Measurements from ENCODE around the gene SLCO3A1. TPM values are rescaled to one million over a fixed set of nuclear protein-coding genes. Genes with fewer than 3 reads are reported as not detected.

SLCO3A1 gene
- total and polyA plus RNA-seq, 2 of the 8 experiments (the other 6 are each of a cell fraction or from before 2014, with no cell fraction given): 15.1 to 20.4 TPM

- FAIRE-seq: peak; percentile 28
- Histone ChIP-seq H3K27ac (ENCODE audit: low read depth, low read length) (no peak overlapping the region), H4K91ac (replicated peaks; ENCODE audit: insufficient read length, low read length) (peak overlapping the region; percentile 83)
- no peak for TF ChIP-seq YY1 (IDR thresholded peaks at IDR 0.05; ENCODE audit: low read depth, low read length)
- TF ChIP-seq SAP30 (IDR thresholded peaks at IDR 0.05; ENCODE audit: insufficient read depth, insufficient replicate concordance, low read length): no peak
Observed at GRCh38 chr15:92117261-92117731, 263.8 kb downstream of the SLCO3A1 start.

More at GRCh38 chr15:92117261-92117731, 263.8 kb downstream of the SLCO3A1 start:
- no peak overlapping the region for H3K14ac ChIP-seq (ENCODE audit: insufficient read length)
- peaks cover 18 to 39% (median 30%) of the 10 kb centered on the region in 4 experiments for H3K4me1 ChIP-seq (replicated peaks in 1 of 4; ENCODE audit: control insufficient read depth in 3 of 4, insufficient read depth in 4 of 4, low read length in 3 of 4)
- H4K5ac ChIP-seq (ENCODE audit: insufficient read length, low read depth, low read length): no peak overlapping the region
- peak overlapping the region; percentile 9 for H2BK120ac ChIP-seq (replicated peaks; ENCODE audit: low read depth, low read length)
- peaks cover 0 to 13% (median 0%) of the 10 kb centered on the region in 4 experiments; a peak in 2 of 8 replicates for H3K36me3 ChIP-seq (ENCODE audit: control insufficient read depth in 2 of 4, insufficient read depth in 4 of 4, low read length in 3 of 4)
- H3K79me1 ChIP-seq (ENCODE audit: low read depth, low read length): no peaks in the 10 kb centered on the region
- no peak overlapping the region for H4K8ac ChIP-seq (ENCODE audit: extremely low read depth, insufficient read depth, low read length)
- peaks cover 5 to 8% of the 10 kb centered on the region in 2 experiments for H3K9me3 ChIP-seq (ENCODE audit: insufficient read depth in 2 of 2, low read depth in 1 of 2, low read length in 1 of 2)
- ChIA-PET POLR2A (ENCODE audit: partially characterized antibody) (no interaction called here), CTCF (ENCODE audit: partially characterized antibody) (no interaction called here)
- no peak overlapping the region for H2AK5ac ChIP-seq (ENCODE audit: low read depth, low read length)
- H2BK20ac ChIP-seq (ENCODE audit: low read length): no peak overlapping the region; the same call in 1 of the 2 replicates
- H2AFZ ChIP-seq (ENCODE audit: low read length): no peak overlapping the region
- no peak overlapping the region for H3K23ac ChIP-seq (ENCODE audit: insufficient read length)
- peak overlapping the region; percentile 12; the same call in 1 of the 2 replicates for H2BK12ac ChIP-seq (ENCODE audit: low read depth, low read length)
- H3K79me2 ChIP-seq (ENCODE audit: control insufficient read depth in 1 of 2, insufficient read depth in 2 of 2, low read length in 2 of 2): no peaks in the 10 kb centered on the region
- no peak overlapping the region for H3K4me3 ChIP-seq (ENCODE audit: extremely low read depth in 1 of 4, insufficient read depth in 2 of 4, low read depth in 3 of 4, low read length in 4 of 4)
- peak overlapping the region in 1 of 2 experiments; percentile 19; a peak in 1 of 4 replicates for H3K4me2 ChIP-seq (ENCODE audit: insufficient read depth in 1 of 2, low read depth in 2 of 2, low read length in 2 of 2)
- no peak for DNase-seq (ENCODE audit: low read depth in 1 of 2, low spot score in 2 of 2)
- H3K23me2 ChIP-seq (ENCODE audit: low read depth, low read length): no peaks in the 10 kb centered on the region
- H3K56ac ChIP-seq (replicated peaks; ENCODE audit: insufficient read length, low read depth, low read length): no peak overlapping the region
- H4K20me1 ChIP-seq (replicated peaks in 1 of 2; ENCODE audit: control insufficient read depth in 1 of 2, insufficient read depth in 2 of 2, low read length in 2 of 2): no peaks in the 10 kb centered on the region
- H2BK15ac ChIP-seq (ENCODE audit: low read length): no peak overlapping the region
- H3K27me3 ChIP-seq (replicated peaks in 1 of 4; ENCODE audit: control insufficient read depth in 3 of 4, extremely low read depth in 1 of 4, insufficient read depth in 3 of 4, low read length in 3 of 4): no peaks in the 10 kb centered on the region
- no peak overlapping the region for H3K4ac ChIP-seq (replicated peaks; ENCODE audit: insufficient read length, low read depth, low read length)
- no peak overlapping the region for H3K9ac ChIP-seq (replicated peaks in 1 of 4; ENCODE audit: extremely low read depth in 1 of 4, low read depth in 3 of 4, low read length in 3 of 4)
- WGBS, 2 experiments (ENCODE audit: extremely low coverage in 1 of 2, insufficient coverage in 1 of 2, insufficient read length in 1 of 2, insufficient replicate concordance in 2 of 2, low coverage in 1 of 2, low lambda C conversion rate in 2 of 2, missing lambda C conversion rate in 1 of 2): 79% methylated on average over 11 of the region's 11 CpGs; no CpG with 5 or more reads in 1 of the 2 experiments
- peak overlapping the region; percentile 32; the same call in 1 of the 2 replicates for H2BK5ac ChIP-seq (ENCODE audit: low read depth, low read length)
- no peak overlapping the region for H3K18ac ChIP-seq (ENCODE audit: extremely low read depth, low read length)
